Ishikawa (cell line): ENCODE measurements around the gene EYS.

ENCODE experiments used
- CEBPB ChIP-seq: IDR thresholded peaks from 2 replicates; pipeline ENCODE4 v1.6.1; 2012
- CREB1 ChIP-seq: IDR thresholded peaks from 2 replicates; pipeline ENCODE4 v1.6.1; 2012; ENCODE audit warnings: low read depth
- EGR1 ChIP-seq: IDR thresholded peaks from 2 replicates; pipeline ENCODE4 v1.6.1; 2012
- EP300 ChIP-seq: IDR thresholded peaks from 2 replicates; pipeline ENCODE4 v1.6.1; 2012; ENCODE audit warnings: borderline replicate concordance
- FOXM1 ChIP-seq: IDR thresholded peaks from 2 replicates; pipeline ENCODE4 v1.6.1; 2012; ENCODE audit warnings: low read depth, borderline replicate concordance
- NFIC ChIP-seq: IDR thresholded peaks from 2 replicates; pipeline ENCODE4 v1.6.1; 2012
- RAD21 ChIP-seq: IDR thresholded peaks from 2 replicates; pipeline ENCODE4 v1.6.1; 2012; ENCODE audit warnings: low read depth
- TAF1 ChIP-seq: IDR thresholded peaks from 2 replicates; pipeline ENCODE4 v1.6.1; 2012; ENCODE audit warnings: low read depth, mild to moderate bottlenecking
- TCF12 ChIP-seq: IDR thresholded peaks from 2 replicates; pipeline ENCODE4 v1.6.1; 2012; ENCODE audit warnings: low read depth
- TEAD4 ChIP-seq: IDR thresholded peaks from 2 replicates; pipeline ENCODE4 v1.6.1; 2012
- YY1 ChIP-seq: IDR thresholded peaks from 2 replicates; pipeline ENCODE4 v1.6.1; 2012; ENCODE audit warnings: low read depth
- ZBTB7A ChIP-seq: IDR thresholded peaks from 2 replicates; pipeline ENCODE4 v1.6.1; 2012; ENCODE audit warnings: low read depth
- TF ChIP-seq, protein P1 (sequence below): IDR thresholded peaks from 2 replicates; pipeline ENCODE4 v1.6.1; 2012
- TF ChIP-seq, protein P2 (sequence below): IDR thresholded peaks from 2 replicates; pipeline ENCODE4 v1.6.1; 2012
- TF ChIP-seq, protein P3 (sequence below): IDR thresholded peaks from 2 replicates; pipeline ENCODE4 v1.6.1; 2012; ENCODE audit warnings: low read depth, mild to moderate bottlenecking

EYS gene

DNA sequence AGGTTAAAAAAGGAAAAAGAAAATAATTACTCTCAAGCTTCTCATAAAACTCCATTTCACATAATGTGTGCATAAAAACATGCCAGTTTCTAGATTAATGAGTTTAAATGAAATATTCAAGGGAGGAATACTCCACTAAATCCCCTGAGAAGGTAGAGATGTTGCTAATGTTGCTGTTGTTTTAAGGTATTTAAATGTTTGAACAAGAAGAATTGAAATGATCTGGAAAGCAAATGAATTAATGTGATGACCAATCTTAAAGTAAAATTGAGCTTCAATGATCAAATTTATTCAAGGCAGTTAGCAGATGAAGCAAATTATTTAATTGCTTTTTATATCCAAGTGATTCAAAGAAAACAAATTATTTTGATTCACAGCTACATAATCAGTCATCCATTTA lies 804.4 kb downstream of the EYS start:
- no peak for TF ChIP-seq TEAD4
- TF ChIP-seq NFIC = no peak
- TF ChIP-seq, protein P1, sequence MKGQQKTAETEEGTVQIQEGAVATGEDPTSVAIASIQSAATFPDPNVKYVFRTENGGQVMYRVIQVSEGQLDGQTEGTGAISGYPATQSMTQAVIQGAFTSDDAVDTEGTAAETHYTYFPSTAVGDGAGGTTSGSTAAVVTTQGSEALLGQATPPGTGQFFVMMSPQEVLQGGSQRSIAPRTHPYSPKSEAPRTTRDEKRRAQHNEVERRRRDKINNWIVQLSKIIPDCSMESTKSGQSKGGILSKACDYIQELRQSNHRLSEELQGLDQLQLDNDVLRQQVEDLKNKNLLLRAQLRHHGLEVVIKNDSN = no peak
- no peak for TF ChIP-seq ZBTB7A
- TF ChIP-seq EGR1 = no peak
- no peak for TF ChIP-seq YY1
- TF ChIP-seq RAD21 = no peak
- no peak for TF ChIP-seq TAF1
- no peak for TF ChIP-seq CREB1
- no peak for TF ChIP-seq TCF12
- TF ChIP-seq, protein P2, sequence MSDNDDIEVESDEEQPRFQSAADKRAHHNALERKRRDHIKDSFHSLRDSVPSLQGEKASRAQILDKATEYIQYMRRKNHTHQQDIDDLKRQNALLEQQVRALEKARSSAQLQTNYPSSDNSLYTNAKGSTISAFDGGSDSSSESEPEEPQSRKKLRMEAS = no peak
- TF ChIP-seq, protein P3, sequence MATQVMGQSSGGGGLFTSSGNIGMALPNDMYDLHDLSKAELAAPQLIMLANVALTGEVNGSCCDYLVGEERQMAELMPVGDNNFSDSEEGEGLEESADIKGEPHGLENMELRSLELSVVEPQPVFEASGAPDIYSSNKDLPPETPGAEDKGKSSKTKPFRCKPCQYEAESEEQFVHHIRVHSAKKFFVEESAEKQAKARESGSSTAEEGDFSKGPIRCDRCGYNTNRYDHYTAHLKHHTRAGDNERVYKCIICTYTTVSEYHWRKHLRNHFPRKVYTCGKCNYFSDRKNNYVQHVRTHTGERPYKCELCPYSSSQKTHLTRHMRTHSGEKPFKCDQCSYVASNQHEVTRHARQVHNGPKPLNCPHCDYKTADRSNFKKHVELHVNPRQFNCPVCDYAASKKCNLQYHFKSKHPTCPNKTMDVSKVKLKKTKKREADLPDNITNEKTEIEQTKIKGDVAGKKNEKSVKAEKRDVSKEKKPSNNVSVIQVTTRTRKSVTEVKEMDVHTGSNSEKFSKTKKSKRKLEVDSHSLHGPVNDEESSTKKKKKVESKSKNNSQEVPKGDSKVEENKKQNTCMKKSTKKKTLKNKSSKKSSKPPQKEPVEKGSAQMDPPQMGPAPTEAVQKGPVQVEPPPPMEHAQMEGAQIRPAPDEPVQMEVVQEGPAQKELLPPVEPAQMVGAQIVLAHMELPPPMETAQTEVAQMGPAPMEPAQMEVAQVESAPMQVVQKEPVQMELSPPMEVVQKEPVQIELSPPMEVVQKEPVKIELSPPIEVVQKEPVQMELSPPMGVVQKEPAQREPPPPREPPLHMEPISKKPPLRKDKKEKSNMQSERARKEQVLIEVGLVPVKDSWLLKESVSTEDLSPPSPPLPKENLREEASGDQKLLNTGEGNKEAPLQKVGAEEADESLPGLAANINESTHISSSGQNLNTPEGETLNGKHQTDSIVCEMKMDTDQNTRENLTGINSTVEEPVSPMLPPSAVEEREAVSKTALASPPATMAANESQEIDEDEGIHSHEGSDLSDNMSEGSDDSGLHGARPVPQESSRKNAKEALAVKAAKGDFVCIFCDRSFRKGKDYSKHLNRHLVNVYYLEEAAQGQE = no peak
- no peak for TF ChIP-seq FOXM1
- TF ChIP-seq CEBPB = no peak
- TF ChIP-seq EP300 = no peak

DNA sequence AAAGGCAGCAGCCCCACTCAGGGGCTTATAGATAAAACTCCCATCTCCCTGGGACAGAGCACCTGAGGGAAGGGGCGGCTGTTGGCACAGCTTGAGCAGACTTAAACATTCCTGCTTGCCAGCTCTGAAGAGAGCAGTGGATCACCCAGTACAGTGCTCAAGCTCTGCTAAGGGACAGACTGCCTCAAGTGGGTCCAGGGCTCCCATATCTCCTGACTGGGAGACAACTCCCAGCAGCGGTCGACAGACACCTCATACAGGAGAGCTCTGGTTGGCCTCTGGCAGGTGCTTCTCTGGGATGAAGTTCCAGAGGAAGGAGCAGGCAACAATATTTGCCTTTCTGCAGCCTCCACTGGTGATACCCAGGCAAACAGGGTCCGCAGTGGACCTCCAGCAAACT lies 810.1 kb downstream of the EYS start:
- no peak for TF ChIP-seq NFIC
- TF ChIP-seq TCF12 = no peak
- TF ChIP-seq RAD21 = no peak
- TF ChIP-seq YY1 = no peak
- TF ChIP-seq TEAD4 = no peak
- TF ChIP-seq, protein P2 = no peak
- TF ChIP-seq, protein P1 = no peak
- no peak for TF ChIP-seq CREB1
- TF ChIP-seq, protein P3 = no peak
- no peak for TF ChIP-seq TAF1
- TF ChIP-seq ZBTB7A = no peak
- no peak for TF ChIP-seq CEBPB

DNA sequence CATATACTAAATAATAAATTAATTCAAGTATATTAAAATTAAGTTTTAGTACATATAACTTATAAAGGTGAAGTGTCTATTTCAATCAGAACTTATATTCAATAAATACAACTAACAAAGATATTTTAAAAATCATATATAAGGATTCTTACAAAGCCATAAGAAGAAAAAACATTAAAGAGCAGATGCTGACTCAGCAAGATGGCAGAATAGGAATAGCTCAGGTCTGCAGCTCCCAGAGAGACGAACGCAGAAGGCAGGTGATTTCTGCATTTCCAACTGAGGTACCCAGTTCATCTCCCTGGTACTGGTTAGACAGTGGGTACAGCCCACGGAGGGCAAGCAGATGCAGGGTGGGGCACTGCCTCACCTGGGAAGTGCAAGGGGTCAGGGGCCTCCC lies 811.1 kb downstream of the EYS start:
- no peak for TF ChIP-seq YY1
- no peak for TF ChIP-seq EP300
- no peak for TF ChIP-seq NFIC
- no peak for TF ChIP-seq TCF12
- TF ChIP-seq RAD21 = no peak
- TF ChIP-seq, protein P1 = no peak
- TF ChIP-seq CREB1 = no peak
- no peak for TF ChIP-seq FOXM1
- TF ChIP-seq, protein P3 = no peak
- TF ChIP-seq, protein P2 = no peak
- no peak for TF ChIP-seq TEAD4
- no peak for TF ChIP-seq ZBTB7A
- no peak for TF ChIP-seq EGR1
- TF ChIP-seq TAF1 = no peak
- no peak for TF ChIP-seq CEBPB

DNA sequence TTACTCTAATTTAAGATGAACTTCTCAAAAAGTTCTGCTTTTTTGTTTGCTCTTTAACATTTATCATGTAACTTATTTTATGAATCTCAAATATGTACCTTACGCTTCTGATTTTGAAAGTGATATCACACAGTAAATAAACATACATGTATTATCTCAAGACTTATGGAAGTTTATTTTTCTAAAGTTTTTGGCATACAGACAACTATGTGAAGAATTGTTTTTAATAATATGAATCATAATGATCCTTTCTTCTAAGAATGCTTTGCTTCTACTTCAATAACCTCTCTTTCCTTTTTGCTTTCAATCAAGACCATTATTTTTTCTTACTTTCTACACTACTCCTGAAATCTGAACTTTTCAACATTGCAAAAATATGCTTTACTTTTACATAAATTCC lies 816.4 kb downstream of the EYS start:
- TF ChIP-seq TAF1 = no peak
